GM21423 (cell line): Measurements from ENCODE around the gene SLCO3A1.

Source experiments
- ATAC-seq: cut with Tn5 transposase; IDR thresholded peaks from one replicate; pipeline ENCODE4 v1.9.1; 2021; ENCODE audit warnings: mild to moderate bottlenecking, moderate library complexity; ENCODE audit not compliant: unreplicated experiment

SLCO3A1 gene

DNA sequence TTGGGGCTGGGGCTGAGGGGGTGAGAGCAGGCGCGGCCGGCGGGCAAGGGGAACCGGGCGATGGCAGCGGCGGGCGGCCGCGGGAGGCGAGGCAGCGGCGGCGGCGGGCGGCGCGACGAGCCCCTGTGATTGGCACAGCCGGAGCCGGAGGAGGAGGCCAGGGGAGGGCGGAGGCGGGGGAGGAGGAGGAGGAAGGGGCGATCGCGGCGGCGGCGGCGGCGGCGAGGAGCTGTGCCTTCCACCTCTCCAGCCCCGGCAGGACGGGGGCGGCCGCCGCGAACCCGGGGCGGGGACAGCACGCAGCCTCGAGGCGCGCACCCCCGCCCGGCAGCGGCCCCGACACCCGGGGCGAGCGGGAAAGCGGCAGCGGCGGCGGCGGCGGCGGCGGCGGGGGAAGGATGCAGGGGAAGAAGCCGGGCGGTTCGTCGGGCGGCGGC, at the start of gene SLCO3A1:
Gene SLCO3A1, plus strand, starts transcription at position 198 of the 437 bp plus-strand sequence.
- ATAC-seq: peak; percentile 7

DNA sequence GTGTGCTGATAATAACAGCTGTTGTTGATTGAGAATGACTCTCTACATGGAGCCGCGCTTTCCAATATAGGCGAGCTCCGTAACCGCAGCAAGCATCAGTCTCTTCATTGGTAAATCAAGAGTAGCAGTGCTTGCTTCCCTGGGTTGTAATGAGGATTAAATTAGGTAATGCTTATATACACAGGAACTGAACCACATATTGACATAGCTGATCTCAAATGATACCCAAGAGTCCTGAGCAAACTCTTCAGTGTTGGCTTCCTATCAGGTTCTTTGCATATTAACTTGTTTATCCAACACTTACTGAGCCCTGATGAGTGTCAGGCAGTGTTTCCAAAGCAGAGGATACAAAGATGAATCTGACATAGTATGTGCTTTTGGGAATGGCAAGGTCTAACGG, 46.4 kb upstream of the SLCO3A1 start:
- ATAC-seq: no peak

GRCh38 chr15:91813924-91814323, 39.6 kb upstream of the SLCO3A1 start:
- ATAC-seq: no peak

DNA sequence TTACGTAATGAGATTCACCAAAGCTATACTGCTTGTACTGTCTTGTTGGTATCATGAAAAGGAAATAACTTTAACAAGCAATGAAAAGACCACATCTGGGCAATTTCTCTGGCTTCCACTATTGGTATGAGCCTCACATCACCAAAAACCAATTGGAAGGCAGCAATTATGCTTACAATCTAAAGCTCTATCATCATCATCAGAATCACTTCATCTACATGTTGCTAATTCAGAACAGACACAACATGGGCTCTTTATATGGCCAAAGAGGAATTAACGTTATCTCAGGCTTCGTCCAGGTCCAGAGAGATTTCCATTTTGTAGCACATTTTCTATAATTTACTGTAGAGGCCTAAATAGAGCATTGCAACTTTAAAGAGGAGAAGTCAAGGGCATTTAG, 36.6 kb upstream of the SLCO3A1 start:
- no peak for ATAC-seq

- no peak for ATAC-seq
Observed at GRCh38 chr15:91821458-91821857, 32.0 kb upstream of the SLCO3A1 start.

DNA sequence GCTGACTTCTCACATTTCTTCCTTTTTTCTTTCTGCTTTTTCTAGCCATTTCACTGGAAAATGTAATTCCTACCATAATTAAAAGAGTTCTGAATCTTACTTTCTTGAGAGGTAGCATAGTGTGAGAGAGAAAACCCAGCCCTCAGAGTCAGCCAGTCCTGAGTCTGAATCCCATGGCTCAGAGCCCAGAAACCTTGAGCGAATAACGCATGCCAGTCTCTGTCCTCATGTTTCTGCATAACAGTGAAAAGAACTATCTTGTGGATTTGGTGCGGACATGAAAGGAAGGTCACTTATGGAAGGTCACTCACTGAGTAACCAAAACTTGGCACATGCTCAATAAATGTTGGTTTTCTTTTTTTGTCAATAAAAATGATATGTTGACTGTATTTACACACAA, 29.3 kb upstream of the SLCO3A1 start:
- ATAC-seq: no peak

- no peak for ATAC-seq
Observed at GRCh38 chr15:91826443-91826842, 27.1 kb upstream of the SLCO3A1 start.

DNA sequence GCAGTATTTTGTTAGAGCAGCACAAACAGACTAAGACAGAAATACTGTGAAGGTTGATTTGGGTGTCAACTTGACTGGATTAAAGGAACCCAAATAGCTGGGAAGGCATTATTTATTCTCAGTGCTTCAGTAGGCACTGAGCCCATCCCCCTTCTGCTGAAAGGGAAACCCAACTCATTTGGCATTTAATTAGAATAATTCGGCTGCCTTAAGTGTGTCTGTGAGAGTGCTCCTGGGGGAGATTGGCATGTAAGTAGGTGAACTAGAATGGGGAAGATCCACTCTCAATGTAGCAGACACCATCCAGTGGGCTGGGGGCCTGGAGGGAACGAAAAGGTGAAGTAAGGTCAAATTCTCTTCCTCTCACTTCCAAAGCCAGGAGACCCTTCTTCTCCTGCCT, 20.5 kb upstream of the SLCO3A1 start:
- no peak for ATAC-seq

DNA sequence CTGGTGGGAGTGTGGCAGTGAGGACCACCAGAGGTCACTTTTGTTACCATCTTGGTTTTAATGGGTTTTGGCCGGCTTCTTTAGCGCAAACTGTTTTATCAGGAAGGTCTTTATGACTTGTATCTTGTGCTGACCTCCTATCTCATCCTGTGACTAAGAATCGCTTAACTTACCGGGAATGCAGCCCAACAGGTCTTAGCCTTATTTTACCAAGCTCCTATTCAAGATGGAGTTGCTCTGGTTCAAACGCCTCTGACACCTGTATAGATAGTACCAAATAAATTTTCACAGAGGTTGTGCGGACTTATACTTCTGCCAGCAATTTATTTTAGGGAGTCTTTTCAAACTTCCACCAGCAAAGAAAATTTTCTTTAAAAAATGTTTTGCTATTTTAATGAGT, 13.6 kb upstream of the SLCO3A1 start:
- ATAC-seq: no peak

DNA sequence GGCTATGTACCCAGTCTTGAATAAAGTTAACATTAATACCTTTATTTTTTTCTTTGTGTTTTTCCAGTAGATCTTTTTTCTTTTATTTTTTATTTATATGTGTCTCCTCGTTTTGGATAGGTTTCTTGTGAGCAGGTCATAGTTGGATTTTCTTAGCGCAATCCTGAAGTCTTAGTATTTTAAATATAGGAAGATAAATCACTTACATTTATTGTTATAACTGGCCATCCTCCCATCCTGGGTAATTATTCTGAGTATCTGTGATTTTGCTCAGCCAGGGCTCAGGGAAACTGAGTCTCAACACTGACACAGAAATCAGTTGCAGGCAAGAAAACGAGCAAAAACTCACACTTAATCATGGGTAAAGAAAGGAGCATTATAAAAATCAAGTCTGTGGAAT, 11.6 kb upstream of the SLCO3A1 start:
- no peak for ATAC-seq

DNA sequence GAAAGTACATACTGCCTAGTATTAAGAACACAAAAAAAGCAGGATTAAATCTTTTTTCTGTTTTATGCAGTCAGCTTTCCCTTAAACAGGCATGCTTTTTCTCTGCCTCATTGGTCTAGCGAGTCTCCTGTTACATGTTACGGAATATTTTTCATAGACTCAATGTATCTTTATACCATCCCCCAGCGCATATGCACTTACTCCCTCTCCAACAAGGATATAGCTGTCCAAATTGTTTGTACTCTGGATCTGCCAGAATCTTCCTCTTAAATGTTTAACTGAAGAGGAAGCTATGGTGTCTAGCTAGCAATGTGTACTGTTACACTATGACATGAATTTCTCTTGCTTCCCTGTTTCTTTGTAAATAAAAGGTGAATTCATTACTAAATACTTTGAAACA, 9.2 kb upstream of the SLCO3A1 start:
- ATAC-seq: no peak

DNA sequence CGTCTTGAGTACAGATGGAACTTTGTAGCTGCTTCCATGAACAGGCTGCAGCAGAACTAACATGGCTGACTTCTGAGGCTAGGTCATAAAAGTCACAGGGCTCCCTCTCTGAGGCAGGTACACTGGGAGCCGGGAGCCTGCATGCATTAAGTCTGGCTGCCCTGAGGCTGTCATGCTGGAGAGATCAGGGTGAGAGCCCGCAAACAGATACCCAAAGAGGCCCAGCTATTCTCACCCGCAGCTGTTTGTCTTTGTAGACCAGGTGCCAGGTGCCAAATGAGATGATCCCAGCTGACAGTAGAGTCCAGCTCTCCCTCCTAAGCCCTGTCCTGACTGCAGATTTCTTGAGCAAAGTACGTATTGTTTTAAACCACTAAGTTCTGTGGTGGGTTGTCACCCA, 8.6 kb upstream of the SLCO3A1 start:
- ATAC-seq: no peak

DNA sequence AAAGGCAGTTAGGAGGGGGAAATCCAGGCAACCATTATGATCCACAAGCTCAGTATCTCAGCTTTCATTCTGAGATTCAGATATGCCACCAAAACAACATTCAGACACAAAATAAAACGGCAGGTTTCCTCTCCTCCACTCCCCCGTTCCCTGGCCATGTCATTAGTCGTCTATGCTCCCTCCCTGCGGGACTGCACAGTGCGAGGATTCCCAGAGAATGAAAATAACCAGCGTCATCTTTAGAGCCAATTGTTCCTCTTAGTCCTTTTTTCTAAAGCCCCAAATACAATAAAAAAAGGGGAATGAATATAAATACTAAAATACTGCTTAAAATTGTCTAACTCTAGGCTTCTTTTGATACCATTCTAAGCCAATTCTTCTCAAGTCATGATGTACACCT, 7.8 kb upstream of the SLCO3A1 start:
- ATAC-seq: no peak

DNA sequence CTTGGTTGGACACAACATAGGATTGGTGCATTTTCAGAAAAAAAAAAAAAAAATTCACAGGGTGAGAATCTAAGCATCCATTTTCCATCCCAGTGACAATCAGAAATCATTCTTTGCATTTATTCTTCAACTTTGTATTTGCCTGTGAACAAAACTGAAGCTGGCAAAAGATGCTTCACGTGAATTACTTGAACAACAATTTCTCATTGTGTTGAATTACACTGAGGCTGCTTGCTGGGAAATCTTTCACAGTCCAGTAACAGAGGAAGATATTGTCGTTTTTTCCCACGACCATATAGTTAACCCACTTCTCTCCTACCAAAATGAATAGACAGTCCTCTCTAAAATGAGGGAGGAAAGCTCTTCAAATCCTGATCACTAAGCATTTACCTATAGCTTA, 4.3 kb upstream of the SLCO3A1 start:
- no peak for ATAC-seq

DNA sequence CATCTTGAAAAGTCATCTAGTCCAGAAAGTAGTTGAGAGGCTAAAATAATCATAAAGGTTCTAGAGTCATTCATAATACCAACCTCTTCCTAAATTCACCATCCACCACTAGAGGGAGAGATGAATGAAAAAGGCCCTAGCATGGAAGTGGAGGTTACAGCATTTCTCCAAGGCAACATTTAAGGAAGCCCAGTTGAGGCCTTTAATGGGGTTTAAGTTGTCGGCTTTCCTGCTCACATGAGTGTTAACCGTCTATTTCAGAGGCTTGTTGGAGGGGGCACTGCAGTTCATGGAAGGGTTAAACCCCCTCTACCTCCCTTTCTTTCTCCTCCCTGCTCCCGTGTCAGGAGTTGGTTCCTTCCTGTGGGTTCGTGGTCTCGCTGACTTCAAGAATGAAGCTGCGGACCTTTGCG, 3.8 kb upstream of the SLCO3A1 start:
- no peak for ATAC-seq

DNA sequence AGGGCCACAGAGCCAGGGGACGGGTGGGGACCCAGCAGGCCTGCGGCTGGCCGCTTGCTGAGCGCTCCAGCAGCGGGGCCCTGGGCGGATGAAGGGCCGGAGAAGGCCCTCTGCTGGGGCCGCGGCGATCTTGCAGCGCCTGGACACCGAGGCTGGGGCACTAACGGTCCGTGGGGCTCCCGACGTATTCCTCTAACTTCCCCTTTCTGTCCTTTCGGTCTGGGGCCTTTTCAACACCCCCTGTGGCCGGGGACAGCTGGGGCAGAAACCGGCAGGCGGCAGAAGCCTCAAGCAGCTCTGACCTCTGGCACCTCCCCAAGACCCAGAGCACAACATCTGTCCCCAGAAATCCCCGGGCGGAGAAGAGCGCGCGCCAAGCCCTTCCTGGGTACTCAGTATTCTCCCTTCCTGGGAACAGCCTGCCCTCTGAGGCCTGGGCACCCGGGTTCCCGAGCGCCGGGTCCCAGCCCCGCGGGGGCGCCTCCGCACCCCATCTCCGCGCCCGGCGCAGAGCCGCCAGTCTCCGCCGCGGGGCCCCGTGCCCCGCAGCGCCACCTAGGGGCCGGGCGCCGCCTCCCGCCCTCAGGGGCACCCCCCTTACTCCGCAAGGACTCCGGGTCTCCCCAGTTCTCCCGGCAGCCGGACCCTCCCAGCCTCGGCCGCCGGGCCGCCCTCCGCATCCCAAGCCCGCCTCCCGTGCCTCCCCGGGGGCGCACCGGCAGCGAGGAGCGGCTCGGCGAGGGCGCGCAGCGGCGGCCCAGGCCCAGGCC, 582 bp upstream of the SLCO3A1 start:
- peak; percentile 40 for ATAC-seq

DNA sequence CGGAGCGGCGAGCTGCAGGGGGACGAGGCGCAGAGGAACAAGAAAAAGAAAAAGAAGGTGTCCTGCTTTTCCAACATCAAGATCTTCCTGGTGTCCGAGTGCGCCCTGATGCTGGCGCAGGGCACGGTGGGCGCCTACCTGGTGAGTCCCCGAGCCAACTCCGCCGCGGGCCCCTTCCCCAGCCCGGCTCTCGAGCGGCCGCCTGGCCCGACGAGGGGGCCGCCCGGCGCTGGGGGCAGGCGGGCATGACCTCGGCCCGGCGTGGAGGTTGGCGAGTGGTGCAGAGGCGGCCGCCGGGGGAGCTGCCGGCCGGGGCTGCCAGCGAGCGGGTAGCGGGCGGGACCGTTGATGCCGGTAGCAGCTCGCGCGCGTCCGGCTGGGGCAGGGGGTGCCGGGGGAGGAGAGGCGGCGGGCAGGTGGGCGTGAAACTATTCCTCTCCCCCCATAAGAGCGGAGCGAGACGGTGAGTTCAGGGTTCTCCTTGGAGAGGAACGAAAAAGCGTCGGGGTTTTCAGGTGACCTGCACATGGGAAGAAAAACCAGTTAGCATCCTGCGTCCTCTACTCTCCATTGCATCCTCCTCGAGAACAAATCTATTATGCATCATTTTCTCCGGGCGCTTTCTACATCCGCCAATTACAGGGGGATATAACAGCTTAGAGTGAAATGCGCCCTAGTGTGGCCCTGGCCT, 585 bp downstream of the SLCO3A1 start:
- ATAC-seq: no peak

DNA sequence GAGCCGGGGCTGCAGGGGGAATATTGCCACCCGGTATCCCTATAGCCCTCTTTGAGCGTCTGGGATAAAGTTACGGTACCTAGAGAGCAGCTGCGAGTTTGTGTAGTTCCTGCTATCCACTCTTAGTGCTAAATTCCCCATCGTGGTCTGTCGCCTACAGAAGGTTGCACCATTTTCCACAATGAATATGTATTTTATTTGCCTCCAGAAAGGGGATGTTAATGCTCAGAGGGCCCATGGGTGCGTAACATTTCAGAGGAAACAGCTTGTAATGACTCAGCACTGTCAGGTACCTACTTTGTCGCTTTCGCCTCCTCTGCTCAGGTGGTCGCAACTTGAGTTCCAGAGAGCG, 1.1 kb downstream of the SLCO3A1 start:
- ATAC-seq: no peak

DNA sequence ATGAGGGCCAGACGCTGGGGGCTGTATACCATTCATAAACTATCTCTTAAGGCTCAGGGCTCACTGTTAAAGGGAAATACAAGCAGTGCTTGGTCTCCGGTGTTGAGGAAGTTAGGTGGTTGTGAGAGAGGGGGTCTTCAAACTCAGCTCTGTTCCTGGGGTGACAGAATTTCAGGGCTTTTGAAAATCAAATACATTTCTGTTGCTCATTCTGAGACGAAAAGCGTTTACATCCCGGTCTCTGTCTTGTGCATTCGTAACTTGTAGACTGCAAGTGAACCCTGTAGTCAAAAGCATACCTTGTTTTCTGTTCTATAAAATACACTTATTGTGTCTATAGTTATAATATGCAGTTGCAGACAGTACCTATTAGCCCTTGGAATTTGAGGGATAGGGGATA, 1.7 kb downstream of the SLCO3A1 start:
- no peak for ATAC-seq

GRCh38 chr15:91855684-91856489, 2.4 kb downstream of the SLCO3A1 start:
- ATAC-seq: peak; percentile 26

DNA sequence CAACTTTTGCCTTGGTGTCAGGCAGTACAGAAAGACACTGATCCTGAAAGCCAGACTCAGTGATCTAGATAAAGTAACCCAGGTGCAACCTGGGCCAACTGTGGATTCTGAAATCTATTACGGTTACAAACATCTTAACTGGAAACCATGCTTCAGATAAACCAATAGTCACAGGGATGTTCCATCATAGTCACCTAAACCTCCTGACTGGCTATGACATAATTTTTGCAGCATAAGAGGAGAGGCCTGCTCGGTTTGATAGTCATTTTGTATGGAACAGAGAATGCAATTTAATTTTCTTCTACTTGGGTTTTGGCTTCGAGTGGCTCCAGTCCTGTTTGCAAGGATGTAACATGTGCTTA, 3.7 kb downstream of the SLCO3A1 start:
- no peak for ATAC-seq

DNA sequence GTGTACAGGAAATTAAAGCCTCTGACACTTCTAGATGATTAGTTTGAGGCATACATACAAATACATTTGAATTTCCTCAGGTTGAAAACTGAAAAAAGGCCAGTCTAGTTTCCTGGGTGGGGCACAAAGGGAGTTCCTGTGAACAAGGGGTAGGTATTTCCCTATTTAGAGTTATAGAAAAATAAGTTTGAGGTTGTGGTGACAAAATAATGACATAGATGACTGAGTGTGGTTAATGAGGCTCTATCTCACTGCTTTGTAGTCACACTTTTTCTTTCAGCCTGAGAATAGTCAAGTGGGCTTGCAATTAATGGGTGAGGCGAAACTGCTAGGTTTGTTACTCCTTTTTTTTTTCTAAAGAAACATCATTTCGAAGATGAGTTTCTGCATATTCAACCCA, 4.3 kb downstream of the SLCO3A1 start:
- ATAC-seq: peak; percentile 59
